Endothelial cell of umbilical vein (primary cell): ENCODE results near the gene NINL. TPM values are rescaled to one million over a fixed set of nuclear protein-coding genes. Genes with fewer than 3 reads are reported as not detected.

Source experiments
- BruUV-seq: library from RNA; stranded (reverse); fragments of 400-500 nt; replicated peaks from 2 replicates; lab custom pipeline; 2021; lab: Mats Ljungman, UMichigan
- CTCF ChIA-PET: fragments of 300-600, 350-600 bp; sonication (Branson Sonifier 250); formaldehyde crosslinking; loops from one replicate; lab custom pipeline; 2021; ENCODE audit warnings: antibody characterized with exemption, inconsistent platforms; lab: Charles Lee
- POLR2A ChIA-PET: fragments of 300-600, 350-600 bp; sonication (Branson Sonifier 250); formaldehyde crosslinking; loops from one replicate; lab custom pipeline; 2021; ENCODE audit warnings: antibody characterized with exemption, inconsistent platforms; lab: Charles Lee
- DNase-seq: peaks from one replicate; pipeline ENCODE4 v3.0.0-alpha.2; 2011; ENCODE audit warnings: low read depth, low spot score
- FAIRE-seq: peaks from 2 replicates; lab custom pipeline; 2011; peaks lifted over from hg19 to GRCh38; lab: Jason Lieb, UNC
- H2AFZ ChIP-seq: 2 replicates; pipeline ENCODE4 v1.6.0; 2012; ENCODE audit warnings: low read depth, low read length, control low read depth, inconsistent platforms
- H3K27ac ChIP-seq: 2 replicates; pipeline ENCODE4 v1.5.1; 2011; ENCODE audit warnings: low read depth, mild to moderate bottlenecking, control low read depth, low read length, moderate library complexity; ENCODE audit not compliant: insufficient read depth
- H3K27me3 ChIP-seq, 2 experiments: 2 replicates each; pipeline versions ENCODE4 v1.6.0 to v1.6.1; 2011; ENCODE audit warnings: low read length in 2 of 2, mixed read lengths in 1 of 2; ENCODE audit not compliant: control insufficient read depth in 2 of 2, insufficient read depth in 2 of 2
- H3K36me3 ChIP-seq, 2 experiments: 2 replicates in 1 of 2; 3 replicates in 1 of 2; pipeline ENCODE4 v1.5.1; 2011; ENCODE audit warnings: low read length in 2 of 2, mild to moderate bottlenecking in 1 of 2, moderate library complexity in 1 of 2; ENCODE audit not compliant: control insufficient read depth in 2 of 2, insufficient read depth in 2 of 2; ENCODE audit errors: extremely low read depth in 1 of 2
- H3K4me1 ChIP-seq: 3 replicates; pipeline ENCODE4 v1.5.1; 2011; ENCODE audit warnings: mild to moderate bottlenecking, low read length; ENCODE audit not compliant: control insufficient read depth, insufficient read depth; ENCODE audit errors: extremely low read depth
- H3K4me2 ChIP-seq: 2 replicates; pipeline ENCODE4 v1.6.1; 2011; ENCODE audit warnings: low read length, control low read depth, mixed read lengths; ENCODE audit not compliant: insufficient read depth
- H3K4me3 ChIP-seq, 3 experiments: fragments of 200-600 bp in 1 of 3; sonication (generic), shearing (Covaris generic) in 1 of 3; replicated peaks in 1 of 3; 2 replicates each; pipeline ENCODE4 v1.5.1; 2011 to 2016; ENCODE audit warnings: control low read depth in 3 of 3, low read length in 3 of 3, mild to moderate bottlenecking in 2 of 3, inconsistent platforms in 1 of 3, low read depth in 1 of 3, moderate library complexity in 1 of 3; ENCODE audit not compliant: insufficient read depth in 1 of 3
- H3K79me2 ChIP-seq: 2 replicates; pipeline ENCODE4 v1.6.0; 2012; ENCODE audit warnings: low read length, inconsistent platforms; ENCODE audit not compliant: control insufficient read depth, insufficient read depth
- H3K9ac ChIP-seq: replicated peaks from 2 replicates; pipeline ENCODE3; 2011; ENCODE audit warnings: low read length, control low read depth; ENCODE audit not compliant: insufficient read depth; ENCODE audit errors: extremely low read depth
- H3K9me1 ChIP-seq: replicated peaks from 3 replicates; pipeline ENCODE4 v1.6.0; 2011; ENCODE audit warnings: mild to moderate bottlenecking, low read length; ENCODE audit not compliant: control insufficient read depth, insufficient read depth; ENCODE audit errors: extremely low read depth
- H3K9me3 ChIP-seq: replicated peaks from 2 replicates; pipeline ENCODE4 v1.5.1; 2012; ENCODE audit warnings: low read length, inconsistent platforms; ENCODE audit not compliant: control insufficient read depth, insufficient read depth
- H4K20me1 ChIP-seq: replicated peaks from 2 replicates; pipeline ENCODE3; 2011; ENCODE audit warnings: mild to moderate bottlenecking, low read length; ENCODE audit not compliant: control insufficient read depth, insufficient read depth; ENCODE audit errors: extremely low read depth
- EZH2 ChIP-seq: IDR thresholded peaks from 2 replicates; pipeline ENCODE4 v1.6.1; 2012; ENCODE audit warnings: borderline replicate concordance, low read depth, mild to moderate bottlenecking, moderate library complexity, low read length, inconsistent platforms; ENCODE audit not compliant: severe bottlenecking
- FOS ChIP-seq: IDR thresholded peaks from 2 replicates; pipeline ENCODE4 v1.6.1; 2011; ENCODE audit warnings: mild to moderate bottlenecking, low read length, moderate library complexity, borderline replicate concordance; ENCODE audit not compliant: insufficient read depth
- GATA2 ChIP-seq: IDR thresholded peaks from 2 replicates; pipeline ENCODE4 v1.7.0; 2011; ENCODE audit warnings: low read depth, mild to moderate bottlenecking, moderate library complexity, mixed read lengths, low read length; ENCODE audit not compliant: insufficient read length, insufficient read depth
- JUN ChIP-seq: IDR thresholded peaks from 2 replicates; pipeline ENCODE4 v1.6.1; 2011; ENCODE audit warnings: borderline replicate concordance, low read depth; ENCODE audit not compliant: insufficient read length, insufficient read depth
- MYC ChIP-seq: IDR thresholded peaks from one replicate; pipeline ENCODE4 v1.6.1; 2011; ENCODE audit warnings: mild to moderate bottlenecking, low read depth, low read length
- POLR2A ChIP-seq: IDR thresholded peaks from 2 replicates; pipeline ENCODE4 v1.6.1; 2012; ENCODE audit warnings: low read depth, mild to moderate bottlenecking, control low read depth, low read length
- POLR2AphosphoS5 ChIP-seq: IDR thresholded peaks from 2 replicates; pipeline ENCODE4 v1.6.1; 2012; ENCODE audit warnings: low read depth, mild to moderate bottlenecking, control low read depth, low read length, moderate library complexity; ENCODE audit not compliant: insufficient read depth
- dilution Hi-C: fragments of 300-500 bp; cut with MboI; formaldehyde crosslinking; loops from one replicate; pipeline ENCODE4 v1.15.0; 2019; ENCODE audit warnings: low sequenced_read_pairs; ENCODE audit not compliant: extremely low pct_ligation_motif_present
- intact Hi-C: fragments of 100-400 bp; cut with micrococcal nuclease; formaldehyde crosslinking; loops from one replicate; pipeline ENCODE4 v1.10.0; 2022
- polyA plus RNA-seq, 4 experiments: library from polyadenylated mRNA; depleted of rRNA in 3 of 4; stranded (reverse) in 3 of 4; unstranded in 1 of 4; fragments of >200 nt; gene quantifications; 2 replicates each; pipeline versions ENCODE4 v1.2.1 to v1.2.3, GENCODE V29; 2011 to 2012; ENCODE audit warnings: missing spikeins in 1 of 4
- total RNA-seq: library from RNA; stranded (reverse); gene quantifications from 2 replicates; pipeline ENCODE4 v1.2.3, GENCODE V29; 2021
- TF ChIP-seq, protein P1 (sequence below), 2 donors: IDR thresholded peaks; 1 replicate in 1 of 2; 2 replicates in 1 of 2; pipeline ENCODE4 v1.5.1; 2011; ENCODE audit warnings: low read length in 2 of 2, mild to moderate bottlenecking in 2 of 2, moderate library complexity in 2 of 2, control low read depth in 1 of 2, inconsistent platforms in 1 of 2, low read depth in 1 of 2; ENCODE audit not compliant: insufficient read depth in 1 of 2; ENCODE audit errors: extremely low read depth in 1 of 2
- TF ChIP-seq, protein P2 (sequence below): IDR thresholded peaks from 2 replicates; pipeline ENCODE4 v1.6.1; 2011; ENCODE audit not compliant: insufficient read depth, insufficient read length

Gene NINL
- total and polyA plus RNA-seq, 2 donors (not counting 3 experiments of a cell fraction or from before 2014, with no cell fraction given), result 13.2 to 25.5 TPM

DNA sequence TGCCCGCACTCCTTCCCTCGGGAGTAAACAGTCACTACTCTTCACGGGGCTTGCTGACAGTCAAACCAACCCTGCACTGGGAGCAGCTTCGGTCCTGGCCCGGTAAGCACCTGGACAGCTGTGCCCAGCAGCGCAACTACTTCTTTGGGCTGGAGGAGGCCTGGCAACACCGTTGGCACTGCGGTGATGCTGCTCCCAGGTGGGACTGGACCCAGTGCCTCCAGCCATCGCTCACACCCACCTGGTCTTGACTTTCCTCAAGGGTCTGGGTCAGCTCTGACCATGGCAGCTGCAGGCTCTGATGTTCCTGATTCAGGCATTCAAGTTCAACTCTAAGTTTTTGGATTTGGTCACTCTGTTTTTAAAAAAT lies 124.1 kb downstream of the NINL start:
- Histone ChIP-seq H3K4me1 (no peaks in the 10 kb centered on the region), H3K4me2 (no peak overlapping the region), H3K36me3 (peaks cover 0 to 29% of the 10 kb centered on the region in 2 experiments), H3K9ac (no peak overlapping the region), H4K20me1 (no peaks in the 10 kb centered on the region), H3K9me3 (no peaks in the 10 kb centered on the region), H3K79me2 (no peaks in the 10 kb centered on the region), H3K9me1 (no peaks in the 10 kb centered on the region), H3K27ac (no peak overlapping the region), H3K27me3 (no peaks in the 10 kb centered on the region), H3K4me3 (no peak overlapping the region), H2AFZ (no peak overlapping the region)
- no peak for DNase-seq
- intact Hi-C loops (no loop called here), dilution Hi-C loops (no loop called here)
- POLR2A ChIA-PET, result no interaction called here
- no peak for FAIRE-seq
- CTCF ChIA-PET, result no interaction called here
- BruUV-seq, result no TSS peak
- TF ChIP-seq POLR2A (no peak), JUN (no peak), GATA2 (no peak)
- TF ChIP-seq, protein P1, sequence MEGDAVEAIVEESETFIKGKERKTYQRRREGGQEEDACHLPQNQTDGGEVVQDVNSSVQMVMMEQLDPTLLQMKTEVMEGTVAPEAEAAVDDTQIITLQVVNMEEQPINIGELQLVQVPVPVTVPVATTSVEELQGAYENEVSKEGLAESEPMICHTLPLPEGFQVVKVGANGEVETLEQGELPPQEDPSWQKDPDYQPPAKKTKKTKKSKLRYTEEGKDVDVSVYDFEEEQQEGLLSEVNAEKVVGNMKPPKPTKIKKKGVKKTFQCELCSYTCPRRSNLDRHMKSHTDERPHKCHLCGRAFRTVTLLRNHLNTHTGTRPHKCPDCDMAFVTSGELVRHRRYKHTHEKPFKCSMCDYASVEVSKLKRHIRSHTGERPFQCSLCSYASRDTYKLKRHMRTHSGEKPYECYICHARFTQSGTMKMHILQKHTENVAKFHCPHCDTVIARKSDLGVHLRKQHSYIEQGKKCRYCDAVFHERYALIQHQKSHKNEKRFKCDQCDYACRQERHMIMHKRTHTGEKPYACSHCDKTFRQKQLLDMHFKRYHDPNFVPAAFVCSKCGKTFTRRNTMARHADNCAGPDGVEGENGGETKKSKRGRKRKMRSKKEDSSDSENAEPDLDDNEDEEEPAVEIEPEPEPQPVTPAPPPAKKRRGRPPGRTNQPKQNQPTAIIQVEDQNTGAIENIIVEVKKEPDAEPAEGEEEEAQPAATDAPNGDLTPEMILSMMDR (IDR thresholded peaks at IDR 0.05; ENCODE audit: extremely low read depth in 1 of 2, insufficient read depth in 1 of 2, low read depth in 1 of 2, low read length in 2 of 2), result no peak

DNA sequence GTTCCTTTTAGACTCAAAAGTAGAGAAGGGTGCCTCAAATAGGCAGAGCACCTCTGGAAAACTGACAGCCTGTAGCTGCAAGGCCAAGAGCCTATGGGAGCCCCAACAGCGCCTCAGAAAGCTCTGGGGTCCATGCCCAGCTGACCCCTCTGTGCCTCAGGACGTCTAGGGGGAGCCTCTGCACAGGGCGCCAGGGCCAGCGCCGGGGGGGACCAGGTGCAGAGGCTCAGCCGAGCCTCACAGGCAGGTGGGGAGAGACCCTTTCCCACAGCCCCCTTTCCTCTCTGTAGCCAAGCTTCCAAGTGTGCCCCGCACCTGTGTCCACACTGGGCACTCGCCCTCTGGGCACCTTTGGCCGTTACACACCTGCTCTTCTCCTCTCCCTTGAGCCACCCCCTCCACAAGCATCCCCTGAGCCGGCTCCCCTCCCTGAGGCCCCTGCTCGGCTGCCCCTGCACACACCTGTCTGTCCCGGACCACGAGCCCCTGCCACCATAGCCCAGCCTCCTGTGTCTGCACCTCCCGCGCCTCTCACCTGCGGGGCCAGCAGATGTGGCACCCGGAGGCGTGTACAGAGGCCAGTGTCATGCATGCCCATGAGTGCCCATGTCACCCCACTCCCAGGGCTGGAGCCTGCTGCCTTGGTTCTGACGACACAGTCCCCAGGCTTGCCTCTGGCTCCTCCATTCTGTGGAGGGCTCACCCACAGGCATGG lies 124.6 kb downstream of the NINL start:
- Histone ChIP-seq H3K9me1 (no peaks in the 10 kb centered on the region), H3K4me3 (no peak overlapping the region), H3K4me2 (no peak overlapping the region), H2AFZ (no peak overlapping the region), H3K79me2 (no peaks in the 10 kb centered on the region), H3K27me3 (no peaks in the 10 kb centered on the region), H3K9ac (no peak overlapping the region), H3K27ac (no peak overlapping the region), H3K36me3 (peaks cover 0 to 29% of the 10 kb centered on the region in 2 experiments), H3K9me3 (no peaks in the 10 kb centered on the region), H3K4me1 (no peaks in the 10 kb centered on the region), H4K20me1 (no peaks in the 10 kb centered on the region)
- BruUV-seq, result no TSS peak
- FAIRE-seq (no peak), DNase-seq (no peak)
- ChIA-PET POLR2A (no interaction called here), CTCF (no interaction called here)
- dilution Hi-C loops, result no loop called here
- intact Hi-C loops, result no loop called here
- TF ChIP-seq GATA2 (no peak), POLR2A (no peak), POLR2AphosphoS5 (no peak), JUN (no peak), FOS (no peak), MYC (no peak), EZH2 (no peak)
- TF ChIP-seq, protein P1 (IDR thresholded peaks at IDR 0.05; ENCODE audit: extremely low read depth in 1 of 2, insufficient read depth in 1 of 2, low read depth in 1 of 2, low read length in 2 of 2), result no peak
- TF ChIP-seq, protein P2, sequence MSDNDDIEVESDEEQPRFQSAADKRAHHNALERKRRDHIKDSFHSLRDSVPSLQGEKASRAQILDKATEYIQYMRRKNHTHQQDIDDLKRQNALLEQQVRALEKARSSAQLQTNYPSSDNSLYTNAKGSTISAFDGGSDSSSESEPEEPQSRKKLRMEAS, result no peak
